NCI-H187 (cell line): ENCODE measurements around the gene CLIP2.
"Not testable (repeated sequence)": the region's sequence is repeated elsewhere in the genome, so short reads cannot be mapped to it uniquely, and the experiment has no call there.

Experiments used
- DNase-seq, 2 experiments: peaks; one replicate each; lab custom pipeline; 2025; lab: John Stamatoyannopoulos, UW

Gene CLIP2

GRCh38 chr7:74371381-74372341 is 82.5 kb downstream of the CLIP2 start:
- no peak for DNase-seq

- DNase-seq, result no peak
Measured at GRCh38 chr7:74372511-74373111, 83.4 kb downstream of the CLIP2 start.

GRCh38 chr7:74373536-74373935 is 84.3 kb downstream of the CLIP2 start:
- no peak for DNase-seq

- DNase-seq, result no peak
Measured at GRCh38 chr7:74375726-74376220, 86.6 kb downstream of the CLIP2 start.

GRCh38 chr7:74376256-74377036 is 87.2 kb downstream of the CLIP2 start:
- no peak for DNase-seq

- no peak for DNase-seq
Measured at GRCh38 chr7:74379938-74380337, 90.7 kb downstream of the CLIP2 start.

- no peak for DNase-seq
Measured at GRCh38 chr7:74380720-74381119, 91.5 kb downstream of the CLIP2 start.

- not testable (repeated sequence) for DNase-seq
Measured at GRCh38 chr7:74384086-74384485, 94.9 kb downstream of the CLIP2 start.

- not testable (repeated sequence) for DNase-seq
Measured at GRCh38 chr7:74384854-74385253, 95.6 kb downstream of the CLIP2 start.

- no peak for DNase-seq
Measured at GRCh38 chr7:74387606-74388005, 98.4 kb downstream of the CLIP2 start.

- DNase-seq, result no peak
Measured at GRCh38 chr7:74388880-74389415, 99.7 kb downstream of the CLIP2 start.

- not testable (repeated sequence) for DNase-seq
Measured at GRCh38 chr7:74393722-74394121, 104.5 kb downstream of the CLIP2 start.

GRCh38 chr7:74394601-74395000 is 105.4 kb downstream of the CLIP2 start:
- not testable (repeated sequence) for DNase-seq

GRCh38 chr7:74395745-74396311 is 106.6 kb downstream of the CLIP2 start:
- DNase-seq, result no peak

GRCh38 chr7:74396993-74397392 is 107.8 kb downstream of the CLIP2 start:
- DNase-seq, result no peak

GRCh38 chr7:74398426-74398825 is 109.2 kb downstream of the CLIP2 start:
- DNase-seq, result no peak

- no peak for DNase-seq
Measured at GRCh38 chr7:74399006-74399405, 109.8 kb downstream of the CLIP2 start.

GRCh38 chr7:74400420-74401136 is 111.4 kb downstream of the CLIP2 start:
- DNase-seq, result no peak

GRCh38 chr7:74401137-74401859 is 112.1 kb downstream of the CLIP2 start:
- DNase-seq, result peak; percentile 38 to 80

- DNase-seq, result not testable (repeated sequence)
Measured at GRCh38 chr7:74402668-74403067, 113.5 kb downstream of the CLIP2 start.
